SH-SY5Y (cell line): ENCODE data around the gene SLC12A1.

ENCODE experiments used
- GATA2 ChIP-seq: IDR thresholded peaks from 2 replicates; pipeline ENCODE4 v1.6.1; 2011; ENCODE audit warnings: mild to moderate bottlenecking, low read depth, low read length
- GATA3 ChIP-seq: IDR thresholded peaks from 2 replicates; pipeline ENCODE4 v1.6.1; 2011; ENCODE audit warnings: low read depth, mild to moderate bottlenecking, low read length, moderate library complexity

DNA sequence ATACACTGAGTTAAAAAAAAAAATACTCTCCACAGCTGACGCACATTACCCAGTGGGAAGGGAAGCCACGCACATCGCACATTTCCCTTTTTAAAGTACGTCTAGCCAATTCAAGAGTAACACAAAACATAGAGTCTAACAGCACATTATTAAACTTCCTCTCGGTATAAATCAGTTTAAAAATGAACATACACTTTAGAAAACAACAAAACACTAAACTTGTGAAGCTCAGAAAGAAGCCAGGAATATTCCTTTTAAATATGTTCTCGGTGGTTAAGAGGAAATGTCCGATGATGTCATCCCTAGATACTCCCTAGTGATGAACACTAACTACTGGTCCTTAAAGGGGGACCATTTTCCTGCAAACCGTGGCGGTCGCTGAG is 28.7 kb upstream of the SLC12A1 start:
- TF ChIP-seq GATA3 (no peak), GATA2 (no peak)
